HG02870 (cell line): Measurements from ENCODE around the gene ZNF804A.
A peak's percentile ranks its signal among the peaks of the same experiment; 100 is the strongest.
"Not testable (repeated sequence)": the region's sequence is repeated elsewhere in the genome, so short reads cannot be mapped to it uniquely, and the experiment has no call there.

Source experiments
- ATAC-seq: cut with Tn5 transposase; IDR thresholded peaks from one replicate; pipeline ENCODE4 v1.9.1; 2021; ENCODE audit warnings: mild to moderate bottlenecking, moderate library complexity; ENCODE audit not compliant: unreplicated experiment

ZNF804A gene

DNA sequence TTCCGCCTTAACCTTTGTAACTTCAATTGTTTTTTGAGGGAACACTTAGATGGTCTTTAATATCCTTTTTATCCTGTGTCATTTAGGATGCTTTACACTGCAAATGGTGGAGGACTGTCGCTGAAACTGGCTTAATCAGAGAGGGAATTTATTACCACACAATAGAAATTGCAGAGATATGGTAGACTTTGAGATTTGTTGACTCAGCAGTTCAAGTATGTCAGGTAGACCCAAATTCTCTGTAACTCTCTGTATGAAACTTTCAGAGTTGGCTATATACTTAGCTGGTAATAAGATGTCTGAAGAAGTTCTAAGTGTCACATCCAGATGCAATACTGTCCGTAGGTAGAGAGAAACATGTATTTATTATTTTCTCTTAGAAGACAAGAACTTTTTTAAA is 100.1 kb downstream of the ZNF804A start:
- no peak for ATAC-seq

DNA sequence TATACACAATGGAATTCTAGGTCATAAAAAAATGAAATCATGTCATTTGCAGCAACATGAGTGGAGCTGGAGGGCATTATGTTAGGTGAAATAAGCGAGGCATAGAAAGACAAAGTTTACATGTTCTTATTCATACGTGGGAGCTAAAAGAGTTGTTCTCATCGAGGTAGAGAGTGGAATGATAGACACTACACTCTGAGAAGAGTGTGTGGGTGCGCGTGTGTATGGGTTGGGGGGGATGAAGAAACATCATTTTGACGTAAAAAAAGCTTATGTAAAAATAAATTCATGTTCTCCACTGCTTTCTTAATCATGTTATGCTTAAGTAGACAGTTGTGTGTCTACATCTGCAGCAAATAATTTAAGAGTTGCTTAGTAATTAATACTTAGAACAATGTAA is 123.6 kb downstream of the ZNF804A start:
- no peak for ATAC-seq

DNA sequence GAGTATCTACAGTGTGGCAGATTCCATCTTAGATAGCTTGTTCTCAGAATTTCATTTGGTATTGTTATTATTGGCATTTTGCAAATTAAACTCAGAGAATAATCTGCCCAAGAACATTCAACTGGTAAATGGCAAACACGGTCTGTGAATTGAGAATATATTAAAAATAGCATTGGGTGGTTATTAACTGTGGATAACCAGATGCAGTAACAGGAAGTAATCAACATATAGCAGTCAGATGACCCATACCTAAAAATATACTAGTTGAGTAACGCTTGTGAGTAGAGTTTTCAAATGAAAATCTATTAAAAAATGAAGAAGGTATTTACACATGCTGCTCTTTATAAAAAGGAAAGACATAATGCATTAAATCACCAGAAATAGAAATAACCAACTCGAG is 129.5 kb downstream of the ZNF804A start:
- ATAC-seq = no peak

DNA sequence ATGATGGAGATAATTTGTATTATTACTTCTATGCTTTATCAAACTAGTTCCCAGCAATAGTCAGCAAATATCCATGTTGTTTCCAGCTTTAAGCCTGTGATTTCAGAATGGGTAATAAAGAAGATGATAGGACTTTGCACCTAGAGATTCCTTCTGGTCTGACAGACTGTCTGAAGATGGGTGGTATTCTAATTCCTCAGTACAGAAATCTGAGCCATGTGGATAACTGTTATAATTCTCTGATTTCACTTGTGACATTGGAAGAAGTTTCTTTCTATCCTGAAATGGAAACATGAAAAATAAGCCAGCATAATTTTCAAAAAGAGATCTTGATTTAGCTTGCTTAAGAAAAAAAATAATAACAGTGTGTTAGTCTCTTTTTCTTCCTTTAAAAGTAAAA is 130.1 kb downstream of the ZNF804A start:
- ATAC-seq = no peak

DNA sequence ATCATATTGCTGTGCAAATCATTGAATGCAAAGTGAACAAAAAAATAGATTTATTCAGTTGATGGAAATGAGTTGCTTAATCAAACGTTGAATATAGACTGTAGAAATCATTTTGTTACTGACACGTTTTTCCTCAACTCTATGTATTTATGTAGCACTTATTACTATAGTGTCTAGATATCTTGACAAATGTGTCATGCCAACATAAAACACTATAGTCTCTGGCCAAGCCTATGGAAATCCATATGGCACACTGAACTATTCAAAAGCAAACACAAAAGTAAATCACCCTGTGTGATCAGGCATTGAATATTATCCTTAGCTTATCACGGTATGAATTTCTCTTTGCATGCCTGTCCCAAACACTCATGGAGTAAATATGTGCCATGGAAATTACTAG is 131.3 kb downstream of the ZNF804A start:
- no peak for ATAC-seq

DNA sequence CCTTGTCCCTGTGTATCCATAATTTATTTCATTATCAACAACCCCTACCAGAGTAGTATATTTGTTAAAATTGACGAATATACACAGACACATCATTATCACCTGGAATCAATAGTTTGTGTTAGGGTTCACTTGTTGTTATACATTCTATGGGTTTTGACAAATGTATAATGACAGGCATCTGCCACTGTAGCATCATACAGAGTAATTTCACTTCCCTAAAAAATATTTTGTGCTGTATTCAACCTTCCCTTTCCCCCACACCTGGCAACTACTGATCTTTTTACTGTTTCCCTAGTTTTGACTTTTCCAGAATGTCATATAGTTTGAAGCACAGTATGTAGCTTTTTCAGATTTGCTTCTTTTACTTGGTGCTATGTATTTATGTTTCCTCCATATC is 132.0 kb downstream of the ZNF804A start:
- ATAC-seq = peak; percentile 93

DNA sequence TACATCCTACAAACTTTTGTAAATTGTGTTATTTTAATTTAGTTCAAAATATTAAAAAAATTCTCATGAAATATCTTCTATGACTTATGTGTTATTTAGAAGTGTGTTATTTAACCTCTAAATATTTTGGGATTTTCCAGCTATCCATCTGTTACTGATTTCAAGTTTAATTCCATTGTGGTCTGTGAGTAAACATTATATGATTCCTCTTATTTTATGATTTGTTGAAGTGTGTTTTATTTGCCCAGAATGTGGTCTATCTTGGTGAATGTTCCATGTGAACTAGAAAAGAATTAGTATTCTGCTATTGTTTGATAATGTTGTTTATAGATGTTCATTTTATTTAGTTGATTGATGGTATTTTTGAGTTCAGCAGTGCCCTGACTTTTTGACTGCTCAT is 136.0 kb downstream of the ZNF804A start:
- ATAC-seq = no peak

DNA sequence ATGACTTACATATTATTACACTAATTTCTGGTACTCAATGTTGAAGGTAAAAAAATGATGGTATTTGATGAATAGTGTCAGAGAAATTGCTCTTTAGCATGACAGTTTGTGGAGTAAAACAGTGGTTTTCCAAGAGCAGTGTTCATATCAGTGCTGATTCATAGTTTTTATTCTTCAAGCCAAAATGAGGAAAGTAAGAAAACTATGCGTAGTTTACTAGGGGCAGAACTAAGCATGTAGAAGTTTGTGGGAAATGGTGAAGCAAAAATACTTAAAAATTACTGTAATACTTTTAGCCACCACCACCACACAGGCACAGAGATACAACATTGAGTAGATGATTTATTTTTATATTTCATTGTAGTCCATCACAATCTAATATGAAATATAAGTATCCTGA is 137.3 kb downstream of the ZNF804A start:
- no peak for ATAC-seq

DNA sequence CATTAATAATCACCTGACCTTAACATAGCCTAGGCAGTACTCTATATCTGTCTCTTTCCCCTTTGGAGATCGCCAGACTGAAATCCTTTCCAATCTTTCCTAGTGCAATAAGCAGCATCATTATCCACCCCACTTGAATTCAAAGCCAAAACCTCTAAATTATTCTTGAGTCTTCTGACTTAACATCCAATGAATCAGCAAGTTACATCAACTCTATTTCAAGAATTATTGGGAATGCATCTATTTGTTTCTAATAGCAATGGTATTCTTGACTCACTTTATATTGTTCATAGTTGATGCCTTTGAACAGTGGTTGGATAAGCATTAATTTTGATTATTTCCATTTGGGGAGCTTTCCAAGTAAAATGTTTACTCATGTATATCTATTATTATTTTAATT is 144.8 kb downstream of the ZNF804A start:
- ATAC-seq = no peak

DNA sequence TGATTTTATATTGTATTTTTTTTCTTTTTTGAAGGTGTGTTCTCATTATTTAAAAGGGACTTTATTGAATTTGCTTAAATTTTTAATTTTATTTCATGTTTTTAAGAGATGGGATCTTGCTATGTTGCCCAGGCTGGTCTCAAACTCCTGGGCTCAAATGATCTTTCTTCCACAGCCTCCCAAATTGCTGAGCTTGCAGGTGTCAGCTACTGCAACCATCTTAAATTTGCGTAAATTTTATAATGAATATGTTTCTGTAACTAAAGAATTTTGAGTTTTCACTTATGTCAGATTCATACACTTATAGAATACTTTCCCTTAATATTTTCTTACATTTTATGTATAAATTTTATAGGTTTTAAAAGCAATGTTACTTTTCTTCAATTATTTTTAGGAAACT is 157.8 kb downstream of the ZNF804A start:
- no peak for ATAC-seq

DNA sequence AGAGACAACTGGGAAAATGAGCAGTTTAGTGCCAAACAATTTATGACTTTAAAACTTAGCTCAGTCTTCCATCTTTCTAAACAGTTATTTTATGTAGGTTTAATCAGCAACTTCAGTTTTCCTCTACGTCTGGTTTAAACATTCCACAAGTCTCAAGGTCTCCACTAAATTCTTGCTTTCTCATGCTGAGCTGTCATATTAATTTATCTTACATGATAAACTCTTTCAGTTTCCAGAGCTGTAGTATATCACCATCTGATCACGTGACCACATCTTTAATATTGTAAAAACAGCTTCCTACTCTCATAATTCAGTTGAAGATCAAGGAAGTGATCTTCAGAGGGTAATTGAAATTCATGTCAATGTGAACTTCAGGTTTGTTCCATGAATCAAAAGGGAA is 158.6 kb downstream of the ZNF804A start:
- ATAC-seq = no peak

DNA sequence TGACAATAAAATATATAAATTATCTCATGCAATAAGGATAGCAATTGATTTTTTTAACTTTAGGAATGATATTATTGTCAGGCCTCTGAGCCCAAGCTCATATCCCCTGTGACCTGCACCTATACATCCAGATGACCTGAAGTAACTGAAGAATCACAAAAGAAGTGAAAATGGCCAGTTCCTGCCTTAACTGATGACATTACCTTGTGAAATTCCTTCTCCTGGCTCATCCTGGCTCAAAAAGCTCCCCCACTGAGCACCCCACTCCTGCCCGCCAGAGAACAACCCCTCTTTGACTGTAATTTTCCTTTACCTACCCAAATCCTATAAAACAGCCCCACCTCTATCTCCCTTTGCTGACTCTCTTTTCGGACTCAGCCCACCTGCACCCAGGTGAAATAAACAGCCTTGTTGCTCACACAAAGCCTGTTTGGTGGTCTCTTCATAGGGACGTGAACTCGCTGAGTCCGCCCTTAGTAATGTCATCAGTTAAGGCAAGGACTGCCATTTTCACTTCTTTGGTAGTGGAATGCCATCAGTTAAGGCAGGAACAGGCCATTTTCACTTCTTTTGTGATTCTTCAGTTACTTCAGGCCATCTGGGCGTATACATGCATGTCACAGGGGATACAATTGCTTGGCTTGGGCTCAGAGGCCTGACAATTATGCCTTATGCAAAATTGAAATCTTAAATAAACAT is 161.4 kb downstream of the ZNF804A start:
- ATAC-seq = not testable (repeated sequence)

DNA sequence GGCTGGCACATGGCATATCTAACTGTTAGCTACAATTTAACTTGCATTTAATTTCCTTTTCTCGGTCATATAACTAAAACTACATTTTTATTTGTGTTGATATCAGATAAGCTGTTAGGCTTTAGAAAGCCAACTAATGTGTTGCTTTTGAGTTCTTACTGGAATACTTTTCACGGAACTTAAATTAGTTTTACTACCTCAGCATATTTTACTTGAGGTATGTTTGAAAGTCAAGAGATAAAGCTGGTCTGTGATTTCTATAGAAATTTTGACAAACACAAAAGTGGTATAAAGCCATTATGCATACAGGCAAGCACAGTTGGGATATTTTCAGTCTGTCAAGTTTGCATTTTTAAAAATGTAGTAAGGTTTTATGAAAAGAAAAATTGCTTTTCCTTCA is 162.6 kb downstream of the ZNF804A start:
- no peak for ATAC-seq

DNA sequence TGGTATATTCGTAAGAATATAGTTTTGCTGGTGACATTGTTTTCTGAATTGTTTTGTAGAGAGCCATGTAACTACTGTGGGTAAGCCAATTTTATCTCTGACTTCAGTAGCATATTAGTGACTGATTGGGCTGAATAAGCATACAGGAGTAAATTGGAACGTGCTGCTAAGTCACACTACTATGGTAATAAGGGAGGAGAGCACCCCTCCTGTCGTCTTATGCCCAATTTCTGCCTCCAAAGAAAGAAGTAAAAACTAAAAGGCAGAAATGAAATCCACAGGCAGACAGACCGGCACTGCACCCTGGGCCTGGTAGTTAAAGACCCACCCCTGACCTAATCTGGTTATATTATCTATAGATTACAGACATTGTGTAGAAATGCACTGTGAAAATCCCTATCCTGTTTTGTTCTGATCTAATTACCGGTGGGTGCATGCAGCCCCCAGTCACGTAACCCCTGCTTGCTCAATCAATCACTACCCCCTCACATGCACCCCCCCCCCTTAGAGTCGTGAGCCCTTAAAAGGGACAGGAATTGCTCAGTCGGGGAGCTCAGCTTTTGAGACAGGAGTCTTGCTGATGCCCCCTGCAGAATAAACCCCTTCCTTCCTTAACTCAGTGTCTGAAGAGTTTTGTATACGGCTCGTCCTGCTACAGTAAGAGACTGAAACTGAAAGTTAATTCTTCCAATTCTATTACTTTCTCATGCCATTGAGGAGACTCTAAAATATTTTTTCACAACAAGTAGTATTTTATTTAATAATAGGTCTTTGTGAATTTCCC is 167.0 kb downstream of the ZNF804A start:
- ATAC-seq = no peak

DNA sequence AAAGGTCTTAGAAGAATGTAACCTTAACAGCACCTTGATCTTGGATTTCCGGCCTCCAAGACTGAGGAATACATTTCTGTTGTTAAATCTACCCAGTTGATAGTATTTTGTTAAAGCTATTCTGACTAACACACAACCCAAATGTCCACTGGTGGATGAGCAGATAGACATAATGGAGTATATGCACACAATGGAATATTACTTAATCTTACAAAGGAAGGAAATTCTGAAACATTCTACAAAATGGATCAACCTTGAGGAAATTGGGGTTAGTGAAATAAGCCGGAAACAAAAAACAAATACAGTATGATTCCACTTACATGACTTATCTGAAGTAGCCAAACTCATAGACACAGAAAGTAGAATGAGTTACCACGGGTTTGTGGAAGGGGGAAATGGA is 168.7 kb downstream of the ZNF804A start:
- no peak for ATAC-seq

DNA sequence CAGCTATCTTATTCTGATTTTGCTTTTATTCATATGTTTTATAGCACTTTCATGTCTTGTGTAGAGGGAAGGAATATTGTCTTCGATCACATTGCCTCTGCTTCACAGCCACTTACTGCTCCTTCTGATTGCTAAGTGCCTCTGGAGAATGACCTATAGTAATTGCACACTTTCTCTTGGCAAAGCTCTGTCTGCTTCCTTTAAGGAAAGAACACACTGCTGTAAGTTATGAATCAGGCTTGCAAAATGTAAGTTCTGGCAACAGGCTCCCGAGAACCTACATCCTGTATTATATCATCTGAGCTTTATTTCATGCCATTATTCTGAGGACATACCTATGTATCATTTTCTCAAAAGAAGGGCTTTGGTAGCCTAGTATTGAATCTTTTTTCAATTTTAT is 170.7 kb downstream of the ZNF804A start:
- ATAC-seq = no peak

DNA sequence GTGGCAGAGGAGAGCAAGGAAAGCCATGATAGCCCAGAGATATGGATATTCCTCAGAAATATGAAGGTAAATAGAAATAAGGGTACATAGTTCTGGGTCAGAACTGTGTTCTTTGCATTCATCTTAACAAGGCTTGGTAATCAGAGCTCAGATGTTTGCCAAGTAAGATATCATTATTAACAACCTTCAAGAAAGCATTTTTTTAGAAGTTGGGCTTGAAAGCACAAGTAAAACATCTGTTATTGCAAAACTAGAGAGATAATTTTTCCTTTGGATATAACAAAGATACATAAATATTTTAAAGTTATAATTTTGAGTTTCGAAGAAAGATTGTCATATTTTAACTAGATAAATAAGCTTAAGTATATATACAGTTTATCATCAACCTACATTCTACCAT is 171.4 kb downstream of the ZNF804A start:
- no peak for ATAC-seq

DNA sequence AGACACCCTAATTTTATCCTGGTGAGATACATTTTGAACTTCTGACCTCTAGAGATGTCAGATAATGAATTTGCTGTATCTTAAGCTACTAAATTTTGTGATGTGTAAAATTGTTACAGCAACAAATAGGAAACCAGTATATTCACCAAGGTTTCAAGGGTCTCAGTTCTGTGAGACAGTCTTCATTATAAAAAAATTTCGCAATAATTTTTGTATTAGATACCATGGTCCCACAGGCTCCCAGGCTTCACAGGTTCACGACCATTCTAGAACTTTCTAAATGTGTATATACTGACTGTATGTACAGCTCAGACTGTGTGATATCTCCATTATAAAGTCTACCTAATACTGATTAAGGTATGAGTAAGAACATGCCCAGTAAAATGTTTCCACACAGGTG is 181.4 kb downstream of the ZNF804A start:
- ATAC-seq = no peak

DNA sequence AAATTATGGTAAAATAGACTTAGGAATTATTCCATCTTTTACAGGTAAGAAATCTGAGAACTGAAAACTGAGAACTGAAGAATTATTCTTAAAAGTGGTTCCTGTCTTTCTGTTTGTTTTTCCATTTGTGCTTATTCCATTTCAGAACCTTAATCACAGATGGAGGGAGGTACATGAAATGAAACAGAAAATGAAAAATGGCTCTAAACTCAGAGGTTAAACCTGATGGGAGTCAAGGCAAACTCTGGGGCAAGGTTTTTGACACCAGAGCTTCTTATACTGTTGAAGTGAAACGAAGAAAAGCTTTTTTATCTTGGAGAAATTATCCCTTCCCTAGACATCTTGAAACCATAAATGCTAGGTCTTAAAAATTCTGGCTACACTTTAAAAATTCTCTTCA is 182.1 kb downstream of the ZNF804A start:
- ATAC-seq = no peak

DNA sequence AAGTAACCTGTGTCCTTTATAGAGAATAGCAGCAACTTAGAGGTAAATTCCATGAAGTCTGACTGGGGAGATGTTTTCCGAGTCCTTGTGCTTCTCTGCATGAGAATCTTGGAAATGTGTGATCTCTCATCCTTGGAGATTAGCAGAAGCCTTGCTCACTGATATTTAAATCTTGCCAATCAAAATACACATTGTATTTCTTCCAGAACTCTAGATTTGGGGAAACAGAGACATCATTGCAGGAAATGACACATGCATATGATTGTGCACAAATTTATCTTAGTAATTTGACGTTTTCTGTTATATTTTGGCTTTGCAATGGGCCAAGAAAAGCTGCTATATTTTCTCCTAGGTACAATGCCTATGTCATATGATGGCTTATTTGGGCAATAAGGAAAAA is 182.6 kb downstream of the ZNF804A start:
- no peak for ATAC-seq

DNA sequence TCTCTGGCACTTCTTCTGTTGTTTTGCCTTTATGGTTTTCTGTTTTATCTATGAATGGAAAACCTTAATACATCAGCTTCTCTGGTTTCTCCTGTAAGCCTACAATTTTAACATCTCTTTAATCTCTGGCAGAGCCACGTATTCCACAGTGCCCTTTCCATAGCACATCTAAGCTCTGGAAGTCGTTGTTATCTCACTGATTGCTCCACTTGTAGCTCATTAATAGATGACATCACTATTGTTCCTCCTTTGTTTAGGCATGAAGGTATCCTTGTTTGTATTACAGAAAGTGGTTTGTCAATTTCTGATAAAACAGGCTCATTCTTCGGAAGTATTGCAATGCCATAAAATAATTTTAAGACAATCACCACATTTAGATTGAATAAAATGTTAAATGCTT is 185.2 kb downstream of the ZNF804A start:
- no peak for ATAC-seq

DNA sequence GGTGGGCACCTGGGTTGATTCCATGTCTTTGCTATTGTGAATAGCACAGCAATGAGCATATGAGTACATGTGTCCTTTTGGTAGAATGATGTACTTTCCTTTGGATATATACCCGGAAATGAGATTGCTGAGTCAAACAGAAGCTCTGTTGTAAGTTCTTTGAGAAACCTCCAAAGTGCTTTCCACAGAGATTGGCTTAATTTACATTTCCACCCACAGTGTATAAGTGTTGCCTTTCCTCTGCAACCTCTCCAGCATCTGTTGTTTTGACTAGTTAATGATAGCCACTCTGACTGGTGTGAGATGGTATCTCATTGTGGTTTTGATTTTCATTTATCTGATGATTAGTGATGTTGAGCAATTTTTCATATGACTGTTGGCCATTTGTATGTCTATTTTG is 194.8 kb downstream of the ZNF804A start:
- ATAC-seq = no peak

DNA sequence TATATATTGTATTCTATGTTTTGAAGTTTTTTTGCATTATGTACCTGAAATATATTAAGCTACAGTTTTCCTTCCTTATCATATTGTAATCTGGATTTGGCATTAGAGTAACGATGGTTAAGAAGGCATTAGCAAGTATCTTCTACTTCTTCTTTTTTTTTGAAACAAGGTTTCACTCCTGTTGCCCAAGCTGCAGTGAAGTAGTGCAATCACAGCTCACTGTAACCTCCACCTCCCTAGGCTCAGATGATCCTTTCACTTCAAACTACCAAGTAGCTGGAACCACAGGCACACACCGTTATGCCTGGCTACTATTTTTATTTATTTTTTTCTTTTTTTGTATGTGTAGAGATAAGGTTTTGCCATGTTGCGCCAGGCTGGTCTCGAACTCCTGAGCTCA is 201.1 kb downstream of the ZNF804A start:
- no peak for ATAC-seq
